ENCODE measurements around the gene ITPR3. TPM values are rescaled to one million over a fixed set of nuclear protein-coding genes. Genes with fewer than 3 reads are reported as not detected.

The ITPR3 gene
- total and polyA plus RNA-seq, 2 donors (not counting 3 experiments of a cell fraction or from before 2014, with no cell fraction given), result 28.8 to 52.2 TPM

- no peak overlapping the region for H3K4me2 ChIP-seq (ENCODE audit: insufficient read depth, low read length)
- dilution Hi-C loops (cut with MboI; ENCODE audit: extremely low pct_ligation_motif_present, low sequenced_read_pairs) (no loop called here), intact Hi-C loops (cut with micrococcal nuclease) (loop anchor here (1.0 to 5.0 kb wide), 6 partner anchors 23 to 89 kb away; partner anchors contain the start of gene ITPR3)
- peaks cover 8 to 18% of the 10 kb centered on the region in 2 experiments for H3K36me3 ChIP-seq (ENCODE audit: control insufficient read depth in 2 of 2, extremely low read depth in 1 of 2, insufficient read depth in 2 of 2, low read length in 2 of 2)
- no peaks in the 10 kb centered on the region for H4K20me1 ChIP-seq (replicated peaks; ENCODE audit: control insufficient read depth, extremely low read depth, insufficient read depth, low read length)
- H3K9ac ChIP-seq (replicated peaks; ENCODE audit: extremely low read depth, insufficient read depth, low read length), result no peak overlapping the region
- no peaks in the 10 kb centered on the region for H3K9me1 ChIP-seq (replicated peaks; ENCODE audit: control insufficient read depth, extremely low read depth, insufficient read depth, low read length)
- TF ChIP-seq JUN (IDR thresholded peaks at IDR 0.05; ENCODE audit: borderline replicate concordance, insufficient read depth, insufficient read length, low read depth) (no peak), MYC (IDR thresholded peaks at IDR 0.05; ENCODE audit: low read depth, low read length) (no peak), POLR2AphosphoS5 (IDR thresholded peaks at IDR 0.05; ENCODE audit: insufficient read depth, low read depth, low read length) (no peak), EZH2 (IDR thresholded peaks at IDR 0.05; ENCODE audit: borderline replicate concordance, low read depth, low read length, severe bottlenecking) (no peak), POLR2A (IDR thresholded peaks at IDR 0.05; ENCODE audit: low read depth, low read length) (no peak), FOS (IDR thresholded peaks at IDR 0.05; ENCODE audit: borderline replicate concordance, insufficient read depth, low read length) (no peak), GATA2 (IDR thresholded peaks at IDR 0.05; ENCODE audit: insufficient read depth, insufficient read length, low read depth, low read length) (no peak), MAX (IDR thresholded peaks at IDR 0.05; ENCODE audit: insufficient read depth, insufficient read length) (no peak)
- TF ChIP-seq, protein P1, sequence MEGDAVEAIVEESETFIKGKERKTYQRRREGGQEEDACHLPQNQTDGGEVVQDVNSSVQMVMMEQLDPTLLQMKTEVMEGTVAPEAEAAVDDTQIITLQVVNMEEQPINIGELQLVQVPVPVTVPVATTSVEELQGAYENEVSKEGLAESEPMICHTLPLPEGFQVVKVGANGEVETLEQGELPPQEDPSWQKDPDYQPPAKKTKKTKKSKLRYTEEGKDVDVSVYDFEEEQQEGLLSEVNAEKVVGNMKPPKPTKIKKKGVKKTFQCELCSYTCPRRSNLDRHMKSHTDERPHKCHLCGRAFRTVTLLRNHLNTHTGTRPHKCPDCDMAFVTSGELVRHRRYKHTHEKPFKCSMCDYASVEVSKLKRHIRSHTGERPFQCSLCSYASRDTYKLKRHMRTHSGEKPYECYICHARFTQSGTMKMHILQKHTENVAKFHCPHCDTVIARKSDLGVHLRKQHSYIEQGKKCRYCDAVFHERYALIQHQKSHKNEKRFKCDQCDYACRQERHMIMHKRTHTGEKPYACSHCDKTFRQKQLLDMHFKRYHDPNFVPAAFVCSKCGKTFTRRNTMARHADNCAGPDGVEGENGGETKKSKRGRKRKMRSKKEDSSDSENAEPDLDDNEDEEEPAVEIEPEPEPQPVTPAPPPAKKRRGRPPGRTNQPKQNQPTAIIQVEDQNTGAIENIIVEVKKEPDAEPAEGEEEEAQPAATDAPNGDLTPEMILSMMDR (IDR thresholded peaks at IDR 0.05; ENCODE audit: extremely low read depth in 1 of 2, insufficient read depth in 1 of 2, low read depth in 1 of 2, low read length in 2 of 2), result no peak
- no peaks in the 10 kb centered on the region for H3K27me3 ChIP-seq (ENCODE audit: control insufficient read depth in 2 of 2, insufficient read depth in 2 of 2, low read length in 2 of 2)
- DNase-seq (ENCODE audit: low read depth, low spot score) (no peak), FAIRE-seq (no peak)
- H3K9me3 ChIP-seq (replicated peaks; ENCODE audit: control insufficient read depth, insufficient read depth, low read length), result no peaks in the 10 kb centered on the region
- H3K79me2 ChIP-seq (ENCODE audit: control insufficient read depth, insufficient read depth, low read length), result no peaks in the 10 kb centered on the region
- CTCF ChIA-PET, result interaction anchor here (0.6 to 2.6 kb wide), 4 partner anchors 27 to 88 kb away, joined by 4 to 25 read pairs (median 8); no protein-coding TSS in a partner anchor
- peaks cover 25% of the 10 kb centered on the region for H3K4me1 ChIP-seq (ENCODE audit: control insufficient read depth, extremely low read depth, insufficient read depth, low read length)
- POLR2A ChIA-PET, result no interaction called here
- H3K27ac ChIP-seq (ENCODE audit: insufficient read depth, low read depth, low read length), result no peak overlapping the region
- no peak overlapping the region for H3K4me3 ChIP-seq (replicated peaks in 1 of 3; ENCODE audit: insufficient read depth in 1 of 3, low read depth in 1 of 3, low read length in 3 of 3)
- no peak overlapping the region for H2AFZ ChIP-seq (ENCODE audit: low read depth, low read length)
- no TSS peak for BruUV-seq (replicated peaks)
Observed at GRCh38 chr6:33673851-33674250, 52.7 kb downstream of the ITPR3 start.

Data from endothelial cell of umbilical vein (primary cell).